GM21619 (cell line): ENCODE data around the gene SLC44A3.
"Not testable (repeated sequence)": the region's sequence is repeated elsewhere in the genome, so short reads cannot be mapped to it uniquely, and the experiment has no call there.

Source experiments
- ATAC-seq: cut with Tn5 transposase; IDR thresholded peaks from one replicate; pipeline ENCODE4 v1.9.1; 2021; ENCODE audit not compliant: unreplicated experiment

Gene SLC44A3

DNA sequence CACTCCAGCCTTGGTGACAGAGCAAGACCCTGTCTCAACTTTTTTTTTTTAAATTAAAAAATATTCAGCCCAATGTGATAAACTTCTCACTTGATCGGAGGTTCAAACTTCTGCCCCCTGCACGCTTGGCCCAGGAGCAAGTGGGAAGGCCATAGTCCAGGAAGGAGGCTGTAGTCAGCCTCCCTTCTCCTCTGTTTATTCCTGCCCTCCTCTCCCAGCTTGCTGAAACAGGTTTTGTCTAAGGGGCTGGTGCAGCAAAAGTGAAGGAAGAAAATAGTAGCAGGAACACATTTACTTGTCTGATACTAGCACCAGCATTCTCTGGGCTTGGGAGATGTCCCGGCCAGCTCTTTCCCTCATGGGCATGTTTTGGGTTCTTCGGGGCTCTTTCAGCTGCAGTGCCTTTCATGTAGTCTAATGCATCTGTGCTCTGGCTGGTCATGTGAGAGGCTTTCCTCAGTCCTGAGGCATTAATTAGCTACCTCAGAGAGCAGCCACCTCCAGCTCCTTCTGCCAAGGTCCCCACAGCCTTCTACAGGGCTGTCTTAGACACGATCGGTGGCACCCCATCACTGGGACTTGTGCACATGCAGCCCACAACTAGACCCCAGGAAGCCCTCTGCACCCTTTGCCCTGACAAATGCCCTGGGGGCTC lies 12.9 kb downstream of the SLC44A3 start:
- ATAC-seq = no peak

GRCh38 chr1:94836891-94837290 lies 16.7 kb downstream of the SLC44A3 start:
- no peak for ATAC-seq

- ATAC-seq = not testable (repeated sequence)
These were observed 20.2 kb downstream of the SLC44A3 start for GRCh38 chr1:94840381-94840780.

GRCh38 chr1:94840808-94841207 lies 20.7 kb downstream of the SLC44A3 start:
- no peak for ATAC-seq

- no peak for ATAC-seq
These were observed 23.3 kb downstream of the SLC44A3 start for GRCh38 chr1:94843430-94843829.

- ATAC-seq = no peak
These were observed 23.7 kb downstream of the SLC44A3 start for GRCh38 chr1:94843846-94844245.

- no peak for ATAC-seq
These were observed 26.2 kb downstream of the SLC44A3 start for GRCh38 chr1:94846308-94846707.

DNA sequence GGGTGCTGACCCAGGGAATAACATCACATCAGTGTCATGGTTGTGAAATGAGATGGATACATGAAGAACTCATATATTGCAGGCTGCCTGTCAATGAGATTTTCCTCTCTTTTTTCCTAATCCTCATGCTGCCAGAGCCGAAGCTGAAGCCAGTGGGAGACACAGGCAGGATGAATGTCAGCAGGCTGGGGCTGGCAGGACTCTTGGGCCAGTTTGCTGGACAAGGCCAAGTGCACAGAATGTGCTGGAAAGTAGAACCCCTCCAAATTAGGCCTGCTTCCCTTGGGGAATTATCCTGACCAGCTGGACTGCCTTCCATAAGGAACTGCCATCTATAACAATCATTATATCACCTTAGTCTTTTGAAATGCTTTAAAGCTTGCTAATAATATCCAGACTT lies 31.4 kb downstream of the SLC44A3 start:
- ATAC-seq = no peak

- ATAC-seq = no peak
These were observed 32.6 kb downstream of the SLC44A3 start for GRCh38 chr1:94852788-94853187.

GRCh38 chr1:94854458-94855306 lies 34.5 kb downstream of the SLC44A3 start:
- peak; percentile 99 for ATAC-seq

DNA sequence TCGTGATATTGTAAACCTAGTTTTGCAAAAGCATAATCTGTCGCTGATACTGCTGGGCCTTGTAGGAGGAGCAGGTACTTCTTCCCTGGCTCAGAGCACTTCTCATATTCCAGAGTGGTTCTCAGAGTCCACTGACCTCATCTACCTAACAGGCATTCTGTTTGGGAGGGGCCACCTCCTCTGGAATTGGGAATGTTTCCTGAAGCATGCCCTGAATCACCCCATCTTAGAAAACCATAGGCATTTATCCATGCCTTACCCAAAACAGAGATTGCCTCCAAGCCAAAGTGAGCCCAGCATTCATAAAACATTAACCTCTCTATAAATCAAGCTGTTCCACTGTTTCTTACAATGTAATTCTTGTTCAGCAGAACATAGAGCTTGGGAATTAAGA lies 35.1 kb downstream of the SLC44A3 start:
- no peak for ATAC-seq

DNA sequence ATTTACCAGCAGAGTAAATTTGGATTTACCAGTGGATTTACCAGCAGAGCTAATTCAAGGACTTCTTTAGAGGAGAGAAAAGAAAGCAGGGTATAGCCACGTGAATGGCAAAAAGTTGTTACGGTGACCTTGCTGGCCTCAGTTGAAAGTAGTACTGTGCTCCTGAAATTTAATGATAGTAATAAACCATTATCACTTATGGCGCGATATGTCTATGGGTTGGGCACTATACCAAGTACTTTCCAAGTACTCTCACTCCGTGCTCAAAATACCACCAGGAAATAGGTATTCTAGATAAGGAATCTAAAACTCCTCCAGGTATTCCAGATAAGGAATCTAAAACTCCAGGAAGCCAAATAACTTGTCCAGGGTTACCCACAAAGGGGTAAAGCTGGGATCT lies 35.8 kb downstream of the SLC44A3 start:
- no peak for ATAC-seq

DNA sequence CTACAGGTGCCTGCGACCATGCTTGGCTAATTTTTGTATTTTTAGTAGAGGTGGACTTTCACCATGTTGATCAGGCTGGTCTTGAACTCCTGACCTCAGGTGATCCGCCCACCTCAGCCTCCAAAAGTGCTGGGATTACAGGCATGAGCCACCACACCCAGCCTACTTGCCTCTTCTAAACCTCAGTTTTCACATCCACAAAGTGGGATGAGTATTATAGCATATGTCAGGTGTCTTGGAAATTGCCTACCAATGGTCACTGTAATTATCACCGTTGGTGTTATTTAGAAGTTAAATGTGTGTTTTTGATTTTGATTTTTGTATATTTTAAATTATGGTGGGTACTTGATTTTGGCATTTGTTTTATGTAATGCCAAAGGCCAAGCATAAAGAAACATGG lies 36.7 kb downstream of the SLC44A3 start:
- ATAC-seq = no peak

GRCh38 chr1:94858276-94858675 lies 38.1 kb downstream of the SLC44A3 start:
- ATAC-seq = no peak

DNA sequence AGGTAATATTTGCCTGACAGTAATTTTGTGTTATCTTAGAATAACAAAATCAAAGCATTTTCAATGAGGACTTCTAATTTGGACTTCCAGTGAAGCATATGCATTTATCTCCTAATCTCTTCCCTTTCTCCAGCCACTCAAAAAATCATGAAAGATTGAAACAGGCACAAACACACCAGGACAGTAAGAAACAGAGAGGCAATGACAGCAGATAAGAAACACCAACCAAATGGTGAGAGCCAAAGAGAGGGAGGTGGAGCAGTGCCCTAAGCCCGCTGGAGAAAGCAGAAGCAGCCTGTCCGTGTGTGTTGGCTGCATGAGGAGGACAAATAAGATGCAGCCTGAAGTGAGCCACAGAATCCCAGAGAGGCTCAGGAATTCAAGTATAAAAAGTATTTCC lies 39.0 kb downstream of the SLC44A3 start:
- no peak for ATAC-seq

DNA sequence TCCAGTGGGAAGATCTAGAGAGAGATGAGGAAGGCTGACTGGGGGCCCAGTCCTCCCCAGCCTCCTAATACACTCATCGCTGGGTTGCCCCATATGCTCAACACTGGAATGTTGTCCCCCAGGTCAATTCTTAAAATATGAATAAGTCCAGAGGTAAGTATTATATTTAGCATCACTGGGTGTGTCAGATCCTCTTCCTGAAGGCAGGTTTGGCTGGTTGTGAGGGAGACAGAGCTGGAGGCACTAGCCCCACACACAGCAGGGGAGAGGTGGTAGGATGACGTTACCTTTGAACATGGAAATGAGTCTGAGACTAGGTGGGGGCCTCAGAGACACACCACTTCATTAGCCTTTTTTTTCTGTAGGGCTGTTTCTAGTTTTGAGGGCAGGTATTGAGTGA lies 42.6 kb downstream of the SLC44A3 start:
- no peak for ATAC-seq

DNA sequence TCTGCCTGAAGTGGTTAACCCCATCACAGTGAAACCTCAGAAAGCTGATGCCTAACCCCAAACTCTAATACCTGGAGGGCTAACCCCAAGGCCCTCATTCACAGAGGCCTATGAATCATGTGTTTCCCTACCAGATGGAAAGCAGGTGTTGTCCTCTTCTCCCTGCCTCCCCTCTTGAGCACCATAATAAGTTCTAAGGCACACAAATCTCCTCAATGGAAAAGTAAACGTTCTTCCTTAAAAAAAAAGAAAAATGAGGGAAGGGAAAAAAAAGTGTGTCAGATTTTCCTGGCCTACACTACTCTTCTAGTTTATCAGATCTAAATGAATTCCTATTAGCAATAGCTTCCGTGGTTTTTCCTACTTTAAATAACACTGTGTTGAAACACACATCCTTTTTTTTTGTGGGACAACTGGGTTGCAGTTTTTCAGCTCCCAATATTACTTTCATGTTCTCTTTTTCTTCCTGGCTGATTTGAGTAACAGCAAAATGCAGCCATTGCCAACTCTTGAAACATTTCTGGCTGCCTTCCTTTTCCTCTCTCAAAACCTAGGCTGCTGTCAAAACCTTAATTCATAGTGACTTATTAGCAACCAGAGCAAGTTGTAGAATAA lies 43.2 kb downstream of the SLC44A3 start:
- no peak for ATAC-seq

- no peak for ATAC-seq
These were observed 43.8 kb downstream of the SLC44A3 start for GRCh38 chr1:94863919-94864318.

- no peak for ATAC-seq
These were observed 44.7 kb downstream of the SLC44A3 start for GRCh38 chr1:94864821-94865220.

DNA sequence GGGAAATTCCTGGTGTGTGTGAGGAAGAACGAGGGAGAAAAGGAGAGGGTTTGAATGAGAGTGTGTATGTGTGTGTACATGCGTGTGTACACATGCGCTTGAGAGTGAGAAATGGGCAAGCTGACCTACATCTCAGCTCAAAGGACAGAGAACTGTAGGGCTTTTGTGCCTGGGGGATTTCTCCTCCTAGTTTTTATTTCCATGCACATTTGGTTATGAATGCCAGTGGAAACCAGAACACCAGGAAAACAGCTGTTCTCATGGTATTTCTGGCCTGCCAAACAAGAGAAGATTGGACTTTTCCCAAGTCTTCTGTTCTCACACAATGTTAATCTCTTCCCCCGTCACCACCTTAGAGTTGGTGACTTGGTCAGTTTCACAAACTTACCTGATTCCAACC lies 45.2 kb downstream of the SLC44A3 start:
- ATAC-seq = no peak

DNA sequence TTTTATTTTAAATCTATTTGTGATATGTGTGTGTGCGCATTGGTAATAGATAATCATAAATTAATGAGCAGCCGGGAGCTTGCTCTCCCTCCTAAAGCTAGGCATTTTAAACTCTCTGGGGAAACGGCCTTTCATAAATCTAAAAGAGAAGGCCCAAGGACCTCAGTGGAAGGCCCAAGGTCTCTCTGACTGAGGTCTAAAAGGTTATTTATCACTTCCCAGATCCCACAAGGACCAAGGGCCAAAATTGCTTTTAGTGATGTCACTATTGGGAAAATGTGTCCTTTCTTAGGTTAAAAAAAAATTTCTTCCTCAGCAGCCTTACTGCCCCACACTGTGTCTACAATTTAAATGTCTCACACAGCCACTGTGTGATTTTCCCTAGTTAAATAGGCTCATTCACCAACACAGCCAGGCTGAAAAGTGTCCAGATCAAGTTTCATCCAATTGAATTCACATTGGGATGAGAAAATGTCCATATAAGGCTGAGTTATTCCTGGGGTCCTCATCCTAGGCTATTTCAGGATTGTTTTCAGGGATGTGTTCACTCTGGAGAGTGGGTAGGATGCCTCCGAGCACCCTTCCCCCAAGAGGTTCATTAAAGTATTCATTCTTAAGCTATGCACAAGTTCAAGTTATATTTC lies 46.1 kb downstream of the SLC44A3 start:
- ATAC-seq = no peak

- no peak for ATAC-seq
These were observed 50.9 kb downstream of the SLC44A3 start for GRCh38 chr1:94871031-94871430.
